COLO668 (cell line): ENCODE measurements around the gene IGSF6.

Experiments used
- DNase-seq: peaks from one replicate; lab custom pipeline; 2025; ENCODE audit not compliant: unreplicated experiment; lab: John Stamatoyannopoulos, UW

Gene IGSF6

DNA sequence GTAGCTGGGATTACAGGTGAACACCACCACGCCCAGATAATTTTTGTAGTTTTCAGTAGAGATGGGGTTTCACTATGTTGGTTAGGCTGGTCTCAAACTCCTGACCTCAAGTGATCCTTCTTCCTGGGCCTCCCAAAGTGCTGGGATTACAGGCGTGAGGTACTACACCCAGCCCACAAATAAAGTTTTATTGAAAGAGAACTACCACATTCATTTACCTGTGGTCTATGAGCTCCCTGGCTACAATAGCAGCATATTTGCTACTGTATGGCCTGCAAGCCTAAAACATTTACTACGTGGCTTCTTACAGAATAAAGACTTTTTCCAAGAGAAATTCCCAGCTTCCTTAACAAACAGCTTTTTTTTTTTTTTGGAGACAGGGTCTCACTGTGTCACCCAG, 49.6 kb downstream of the IGSF6 start:
- DNase-seq, result no peak

DNA sequence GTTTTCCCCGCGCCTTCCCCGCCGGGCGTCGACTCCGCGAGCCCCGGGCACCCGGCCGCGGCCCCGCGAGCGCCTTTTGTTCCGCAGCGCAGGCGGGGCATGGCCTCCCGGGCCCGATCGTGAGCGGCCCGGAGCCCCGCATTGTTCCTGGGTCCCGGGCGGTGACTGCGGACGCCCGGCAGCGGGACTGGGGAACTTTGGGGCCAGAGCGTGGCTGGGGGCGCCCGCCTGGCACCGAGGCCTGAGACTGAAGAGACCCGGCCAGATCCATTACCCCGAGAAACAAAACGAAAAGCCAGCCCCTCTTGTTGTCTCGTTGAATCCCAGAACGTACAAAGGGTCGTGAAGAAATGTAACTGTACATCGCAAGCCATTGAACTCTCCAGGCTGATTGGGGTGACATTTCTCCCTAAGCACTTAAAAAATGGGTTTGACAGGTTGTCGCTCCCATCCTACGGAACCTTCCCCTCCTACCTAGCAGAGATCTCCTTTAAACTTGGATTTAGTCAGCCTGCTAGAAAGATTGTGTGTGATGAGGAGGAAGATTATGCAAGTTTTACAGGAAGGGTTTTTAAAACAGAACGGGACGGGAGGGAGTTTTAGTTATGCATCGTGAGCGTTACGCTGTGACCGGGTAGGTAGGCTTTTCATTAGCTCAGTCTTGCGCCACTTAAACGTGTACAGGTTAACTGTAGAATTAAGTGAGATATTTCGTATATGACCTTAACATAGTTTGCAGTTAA, 52.2 kb downstream of the IGSF6 start:
- peak; percentile 66 for DNase-seq

DNA sequence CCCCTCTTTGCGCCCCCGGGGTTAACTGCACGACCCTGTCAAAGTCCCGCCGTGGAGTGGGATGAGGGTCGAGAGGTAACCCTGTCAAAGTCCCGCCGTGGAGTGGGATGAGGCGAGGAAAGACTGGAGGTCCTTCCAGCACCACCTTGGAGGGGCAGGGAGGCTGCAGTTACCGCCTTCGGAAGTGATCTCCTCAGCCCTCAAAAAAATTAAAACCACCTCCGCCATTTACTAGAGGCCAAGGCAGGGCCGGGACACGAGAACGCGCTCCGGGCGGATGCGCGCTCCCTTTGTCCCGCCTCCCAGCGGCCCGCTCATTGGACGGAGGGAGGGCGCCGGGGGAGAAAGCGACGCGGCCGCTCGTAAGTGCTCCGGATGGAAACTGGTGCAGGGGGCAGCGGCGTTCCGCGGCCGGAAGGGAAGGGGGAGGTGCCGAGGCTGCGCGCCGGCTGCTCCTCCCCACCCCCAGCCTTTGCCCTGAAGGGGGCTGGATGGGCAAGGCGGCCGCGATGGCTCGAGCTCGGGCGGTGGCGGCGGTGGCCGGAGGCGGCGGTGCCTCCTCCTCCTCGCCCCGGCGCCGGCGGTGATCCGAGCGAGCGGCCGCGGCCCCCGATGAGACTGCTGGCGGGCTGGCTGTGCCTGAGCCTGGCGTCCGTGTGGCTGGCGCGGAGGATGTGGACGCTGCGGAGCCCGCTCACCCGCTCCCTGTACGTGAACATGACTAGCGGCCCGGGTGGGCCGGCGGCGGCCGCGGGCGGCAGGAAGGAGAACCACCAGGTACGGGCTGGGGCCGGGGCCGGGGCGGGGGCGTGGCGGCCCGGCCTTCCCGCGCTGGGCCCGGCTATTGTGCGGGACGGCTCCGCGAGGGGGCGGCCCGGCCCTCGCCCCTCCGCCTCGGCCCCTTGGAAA, 53.0 kb downstream of the IGSF6 start, which contains the start of gene METTL9:
TSS of gene METTL9 (plus strand) at position 456 of the 909 bp plus-strand sequence. CDS start at position 613, 157 bp downstream.
- DNase-seq, result peak; percentile 96

DNA sequence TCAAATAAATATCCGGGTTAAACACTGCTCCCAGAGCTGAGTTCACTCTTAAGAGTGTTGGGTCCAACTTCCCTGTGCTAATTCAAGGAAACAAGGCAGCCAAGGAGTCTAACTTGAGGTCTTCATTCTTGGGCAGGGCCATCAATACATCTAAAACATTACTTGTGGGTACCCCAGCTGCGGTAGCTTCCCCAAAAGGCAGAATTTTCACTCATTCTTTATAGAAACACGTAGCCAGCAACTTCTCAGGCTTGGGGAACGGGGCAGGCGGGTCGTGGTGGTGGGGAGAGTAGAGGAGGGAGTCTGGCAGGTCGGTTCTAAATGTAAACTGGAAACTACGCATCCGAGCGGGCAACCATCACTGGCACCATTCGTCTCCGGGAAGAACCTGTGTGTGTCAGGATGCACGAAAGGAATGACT, 53.7 kb downstream of the IGSF6 start:
- DNase-seq, result peak; percentile 13

DNA sequence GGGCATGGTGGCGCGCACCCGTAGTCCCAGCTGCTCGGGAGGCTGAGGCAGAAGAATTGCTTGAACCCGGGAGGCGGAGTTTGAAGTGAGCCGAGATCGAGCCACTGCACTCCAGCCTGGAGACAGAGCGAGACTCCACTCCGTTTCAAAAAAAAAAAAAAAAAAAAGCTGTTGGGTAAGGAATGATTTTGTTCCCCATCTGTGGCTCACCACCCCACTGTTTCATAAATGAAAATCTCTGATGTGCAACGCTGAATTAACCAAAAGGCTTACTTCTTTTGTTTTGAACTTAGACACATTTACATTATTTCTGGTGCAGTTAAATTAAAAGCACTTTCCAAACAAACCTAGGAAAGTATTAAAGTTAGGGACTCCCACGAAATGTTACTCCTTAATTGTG, 54.2 kb downstream of the IGSF6 start:
- DNase-seq, result no peak

DNA sequence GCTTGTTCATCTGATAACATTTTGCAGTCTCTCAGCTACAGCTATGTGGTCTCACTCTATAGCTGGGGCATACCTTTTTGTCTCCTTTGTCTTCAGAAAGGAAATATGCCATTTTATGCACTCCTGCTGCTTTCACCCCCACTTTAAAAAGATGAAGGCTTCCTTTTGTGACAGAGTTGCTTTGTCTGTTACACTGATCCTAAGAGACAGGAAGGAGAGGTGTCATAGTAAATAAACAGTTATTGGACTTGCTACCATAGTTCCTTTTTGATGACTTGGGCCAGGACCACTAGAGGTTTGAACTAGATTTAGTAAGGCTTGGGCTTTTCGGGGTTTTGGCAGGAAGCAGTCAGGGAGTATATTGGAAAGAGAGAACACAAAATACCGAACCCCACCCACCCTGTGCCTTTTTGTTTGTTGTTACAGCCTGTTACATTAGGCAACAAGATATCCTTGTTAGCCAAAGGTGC, 54.8 kb downstream of the IGSF6 start:
- DNase-seq, result no peak

DNA sequence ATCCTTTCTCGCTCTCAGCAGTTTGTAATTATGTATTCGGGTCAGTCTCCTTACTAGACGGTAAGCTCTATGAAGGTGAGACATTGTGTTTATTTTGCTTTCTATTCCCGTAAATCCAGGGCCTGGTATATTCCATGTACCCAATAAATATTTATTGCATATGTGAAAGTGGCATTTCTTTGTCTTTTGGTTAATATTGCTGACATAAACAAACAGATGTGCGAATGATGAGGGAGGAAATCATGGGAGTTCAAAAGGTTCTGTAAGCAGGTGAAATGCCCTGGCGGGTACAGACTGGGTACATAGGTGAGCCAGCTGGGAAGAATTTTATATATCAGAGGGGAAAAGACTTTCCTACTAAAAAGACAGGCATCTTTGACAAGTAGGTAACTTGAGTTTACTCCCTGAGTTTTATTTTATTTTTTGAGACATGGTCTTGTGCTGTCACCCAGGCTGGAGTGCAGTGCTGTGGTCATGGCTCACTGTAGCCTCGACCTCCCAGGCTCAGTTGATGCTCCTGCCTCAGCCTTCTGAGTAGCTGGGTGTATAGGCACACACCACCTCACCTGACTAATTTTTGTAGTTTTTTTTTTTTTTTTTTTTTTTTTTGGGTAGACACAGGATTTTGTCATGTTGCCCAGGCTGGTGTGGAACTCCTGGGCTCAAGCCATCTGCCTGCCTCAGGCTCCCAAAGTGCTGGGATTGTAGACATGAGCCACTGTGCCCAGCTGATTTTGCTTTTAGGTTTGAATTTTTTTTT, 58.7 kb downstream of the IGSF6 start:
- no peak for DNase-seq

DNA sequence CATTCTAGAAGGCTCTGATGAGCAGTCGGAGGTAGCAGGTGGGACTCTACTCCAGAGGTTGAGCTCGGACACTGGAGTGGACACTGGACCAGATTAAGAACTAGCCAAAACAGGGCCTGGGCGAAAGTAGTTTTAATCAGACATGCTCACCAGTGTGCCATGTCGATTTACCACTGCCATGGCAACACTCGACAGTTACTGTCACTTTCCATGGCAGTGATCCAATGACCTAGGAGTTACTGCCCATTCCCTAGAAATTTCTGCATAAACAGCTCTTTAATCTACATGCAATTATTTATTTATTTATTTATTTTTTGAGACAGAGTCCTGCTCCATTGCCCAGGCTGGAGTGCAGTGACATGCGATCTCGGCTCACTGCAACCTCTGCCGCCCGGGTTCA, 60.2 kb downstream of the IGSF6 start:
- DNase-seq, result no peak

DNA sequence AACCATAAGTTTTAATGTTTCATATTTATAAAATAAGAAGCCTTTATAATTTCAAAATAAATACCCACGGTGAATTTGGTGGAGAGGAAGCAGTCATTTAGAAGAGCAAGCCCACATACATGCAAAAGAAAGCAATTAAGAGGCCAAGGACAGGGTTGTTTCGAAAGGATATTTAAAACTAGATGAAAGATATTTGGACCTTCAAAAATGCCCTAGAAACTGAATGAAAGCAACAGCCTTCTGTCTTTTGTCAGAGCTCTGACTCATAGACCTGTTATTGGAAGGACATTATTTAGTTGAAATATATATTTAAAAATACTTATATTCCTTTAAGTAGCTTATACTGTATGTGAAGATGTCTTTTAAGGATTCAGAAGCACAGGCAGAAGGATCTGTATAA, 61.6 kb downstream of the IGSF6 start:
- DNase-seq, result no peak

DNA sequence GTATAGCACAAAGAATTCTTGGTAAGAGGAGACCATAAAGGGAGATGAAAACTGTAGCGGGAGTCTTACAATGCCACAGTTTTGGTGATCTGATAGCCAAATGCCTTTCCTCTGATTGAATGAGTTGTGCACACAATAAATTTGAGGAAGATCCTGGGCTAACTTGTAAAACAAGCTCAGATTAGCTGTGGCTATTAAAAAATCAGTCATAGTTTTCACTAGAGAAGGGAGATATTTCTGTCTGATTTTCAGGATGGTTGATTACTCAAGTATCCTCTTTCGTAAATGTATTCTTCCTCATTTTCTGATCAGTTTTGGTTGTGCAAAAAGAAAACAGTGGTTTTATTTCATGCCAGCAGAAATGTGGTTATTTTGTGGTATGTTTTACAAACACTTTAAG, 62.1 kb downstream of the IGSF6 start:
- no peak for DNase-seq

DNA sequence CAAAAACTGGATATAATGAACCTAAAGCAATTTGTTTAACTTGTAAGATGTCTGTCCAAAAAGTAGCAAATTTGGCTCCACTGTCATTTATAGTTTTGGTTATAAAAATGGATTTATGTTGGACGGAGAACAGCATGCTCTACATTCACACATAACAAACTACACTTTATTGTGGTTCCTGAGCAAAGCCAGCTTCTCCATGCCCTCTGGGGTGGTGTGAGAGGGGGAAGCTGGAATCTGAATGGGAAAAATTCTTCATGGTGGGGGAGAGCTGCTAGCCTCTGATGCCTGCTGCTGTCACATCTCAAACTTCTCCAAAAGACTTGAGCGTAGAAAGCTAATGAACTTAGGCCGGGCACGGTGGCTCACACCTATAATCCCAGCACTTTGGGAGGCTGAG, 62.9 kb downstream of the IGSF6 start:
- DNase-seq, result no peak
